IMR-90 (cell line): ENCODE results near the gene GALNT7. TPM values are rescaled to one million over a fixed set of nuclear protein-coding genes. Genes with fewer than 3 reads are reported as not detected.

Experiments
- ATAC-seq: fragments of 200-7000 bp; cut with Tn5 transposase; 2 replicates; pipeline ENCODE4 v1.9.1; 2020; ENCODE audit warnings: low read depth, mild to moderate bottlenecking, moderate library complexity
- BruUV-seq: library from RNA; stranded (reverse); fragments of 400-500 nt; replicated peaks from 2 replicates; lab custom pipeline; 2021; lab: Mats Ljungman, UMichigan
- CTCF ChIA-PET: fragments of 300-600 bp; formaldehyde crosslinking; extraction: SDS; loops from one replicate; lab custom pipeline; 2021; ENCODE audit warnings: antibody characterized with exemption; lab: Yijun Ruan, JAX
- POLR2A ChIA-PET: fragments of 300-600 bp; sonication (Branson Sonifier 250); formaldehyde crosslinking; loops from one replicate; lab custom pipeline; 2022; ENCODE audit warnings: antibody characterized with exemption; ENCODE audit not compliant: unreplicated experiment; lab: Charles Lee
- DNase-seq: peaks from one replicate; pipeline ENCODE4 v3.0.0; 2013
- H2AFZ ChIP-seq: replicated peaks from 2 replicates; pipeline ENCODE3; 2013; ENCODE audit warnings: low read length, mild to moderate bottlenecking; ENCODE audit not compliant: poor library complexity
- H2AK5ac ChIP-seq: 2 replicates; pipeline ENCODE4 v1.6.1; 2013; ENCODE audit warnings: low read depth, low read length, inconsistent platforms
- H2AK9ac ChIP-seq: replicated peaks from 2 replicates; pipeline ENCODE3; 2013; ENCODE audit warnings: mild to moderate bottlenecking, low read depth, low read length, moderate library complexity; ENCODE audit not compliant: poor library complexity
- H2BK120ac ChIP-seq: 2 replicates; pipeline ENCODE4 v1.6.1; 2013; ENCODE audit warnings: low read depth, low read length, inconsistent platforms
- H2BK15ac ChIP-seq: 3 replicates; pipeline ENCODE4 v1.6.1; 2013; ENCODE audit warnings: low read depth, low read length, inconsistent platforms
- H2BK20ac ChIP-seq: 2 replicates; pipeline ENCODE4 v1.6.1; 2013; ENCODE audit warnings: low read depth, mild to moderate bottlenecking, inconsistent platforms, low read length, moderate library complexity
- H2BK5ac ChIP-seq: 2 replicates; pipeline ENCODE4 v1.6.1; 2013; ENCODE audit warnings: mild to moderate bottlenecking, low read depth, low read length, inconsistent platforms; ENCODE audit not compliant: poor library complexity, severe bottlenecking
- H3K14ac ChIP-seq: replicated peaks from 2 replicates; pipeline ENCODE4 v1.6.1; 2013; ENCODE audit warnings: low read depth, low read length, inconsistent platforms
- H3K18ac ChIP-seq: 2 replicates; pipeline ENCODE4 v1.6.1; 2013; ENCODE audit warnings: low read depth, low read length, control low read depth
- H3K23ac ChIP-seq: 2 replicates; pipeline ENCODE4 v1.6.1; 2013; ENCODE audit warnings: low read depth, low read length, inconsistent platforms
- H3K27ac ChIP-seq: 2 replicates; pipeline ENCODE4 v1.5.1; 2013; ENCODE audit warnings: mild to moderate bottlenecking, control low read depth, low read length; ENCODE audit not compliant: insufficient read depth
- H3K27me3 ChIP-seq: 2 replicates; pipeline ENCODE4 v1.6.1; 2013; ENCODE audit warnings: low read length; ENCODE audit not compliant: control insufficient read depth, insufficient read depth
- H3K36me3 ChIP-seq: 2 replicates; pipeline ENCODE4 v1.6.1; 2013; ENCODE audit warnings: low read length, mixed read lengths; ENCODE audit not compliant: control insufficient read depth, insufficient read depth
- H3K4ac ChIP-seq: 2 replicates; pipeline ENCODE4 v1.6.1; 2013; ENCODE audit warnings: low read depth, low read length, inconsistent platforms
- H3K4me1 ChIP-seq: 2 replicates; pipeline ENCODE4 v1.6.1; 2013; ENCODE audit warnings: low read length, mixed read lengths; ENCODE audit not compliant: control insufficient read depth, insufficient read depth
- H3K4me2 ChIP-seq: 2 replicates; pipeline ENCODE4 v1.6.1; 2013; ENCODE audit warnings: low read depth, mild to moderate bottlenecking, control low read depth, low read length, moderate library complexity
- H3K4me3 ChIP-seq: 2 replicates; pipeline ENCODE4 v1.5.1; 2013; ENCODE audit warnings: low read depth, mild to moderate bottlenecking, control low read depth, low read length, moderate library complexity; ENCODE audit not compliant: insufficient read depth
- H3K56ac ChIP-seq: 2 replicates; pipeline ENCODE4 v1.6.1; 2013; ENCODE audit warnings: low read length, inconsistent platforms; ENCODE audit not compliant: insufficient read depth; ENCODE audit errors: extremely low read depth
- H3K79me1 ChIP-seq, 2 experiments: 2 replicates each; pipeline ENCODE4 v1.6.1; 2013; ENCODE audit warnings: low read length in 2 of 2, inconsistent platforms in 1 of 2, low read depth in 1 of 2
- H3K9ac ChIP-seq: 2 replicates; pipeline ENCODE4 v1.6.1; 2013; ENCODE audit warnings: low read depth, low read length, control low read depth
- H3K9me1 ChIP-seq: 2 replicates; pipeline ENCODE4 v1.6.1; 2013; ENCODE audit warnings: low read length, inconsistent platforms; ENCODE audit not compliant: insufficient read depth
- H3K9me3 ChIP-seq: 2 replicates; pipeline ENCODE4 v1.6.1; 2013; ENCODE audit warnings: low read length; ENCODE audit not compliant: control insufficient read depth, insufficient read depth
- H4K20me1 ChIP-seq: 2 replicates; pipeline ENCODE4 v1.6.1; 2013; ENCODE audit warnings: low read length, inconsistent platforms; ENCODE audit not compliant: insufficient read depth
- H4K5ac ChIP-seq: 2 replicates; pipeline ENCODE4 v1.6.1; 2013; ENCODE audit warnings: mild to moderate bottlenecking, low read depth, low read length, control low read depth
- H4K8ac ChIP-seq, 2 experiments: 2 replicates each; pipeline ENCODE4 v1.6.1; 2013; ENCODE audit warnings: low read depth in 2 of 2, low read length in 2 of 2, control low read depth in 1 of 2, inconsistent platforms in 1 of 2
- H4K91ac ChIP-seq: 2 replicates; pipeline ENCODE4 v1.6.1; 2013; ENCODE audit warnings: low read depth, low read length, inconsistent platforms; ENCODE audit not compliant: insufficient read depth
- CHD1 ChIP-seq: IDR thresholded peaks from 2 replicates; pipeline ENCODE4 v1.6.1; 2012; ENCODE audit warnings: low read depth, low read length, improper control_type of control experiment
- CTCF ChIP-seq: conservative IDR thresholded peaks from 2 replicates; pipeline ENCODE4 v1.5.1; 2012; ENCODE audit warnings: mild to moderate bottlenecking, low read depth, low read length, improper control_type of control experiment
- FOS ChIP-seq: fragments of 150-350 bp; IDR thresholded peaks from 2 replicates; pipeline ENCODE4 v1.6.1; 2016; ENCODE audit warnings: low read depth, low read length
- MAZ ChIP-seq: IDR thresholded peaks from 2 replicates; pipeline ENCODE4 v1.6.1; 2012; ENCODE audit warnings: low read depth, mild to moderate bottlenecking, low read length, improper control_type of control experiment, moderate library complexity, borderline replicate concordance
- NFE2L2 ChIP-seq: fragments of 150-350 bp; IDR thresholded peaks from 2 replicates; pipeline ENCODE4 v1.6.1; 2016; ENCODE audit warnings: low read depth, mild to moderate bottlenecking, low read length
- SMC3 ChIP-seq: fragments of 150-350 bp; IDR thresholded peaks from 2 replicates; pipeline ENCODE4 v1.6.1; 2016; ENCODE audit warnings: low read depth, mild to moderate bottlenecking, antibody characterized with exemption, low read length, moderate library complexity
- USF2 ChIP-seq: fragments of 150-350 bp; IDR thresholded peaks from 2 replicates; pipeline ENCODE4 v1.6.1; 2017; ENCODE audit warnings: mild to moderate bottlenecking, antibody characterized with exemption, low read length, low read depth
- WGBS, 2 experiments: methylation state at CpG; one replicate each; pipeline versions ENCODE4 v1.1.5 to v1.1.7; 2013; ENCODE audit warnings: missing lambda C conversion rate in 2 of 2; ENCODE audit not compliant: insufficient read length in 1 of 2; ENCODE audit errors: extremely low coverage in 2 of 2; 5-methylcytosine and 5-hydroxymethylcytosine counted together
- dilution Hi-C: fragments of 300-500 bp; cut with HindIII; formaldehyde crosslinking; loops from one replicate; pipeline ENCODE4 v1.14.3; 2018; ENCODE audit warnings: low sequenced_read_pairs; ENCODE audit not compliant: unreplicated experiment
- in situ Hi-C: fragments of 300-500 bp; cut with MboI; formaldehyde crosslinking; loops from 3 replicates; pipeline ENCODE4 v1.14.3; 2019; ENCODE audit warnings: low sequenced_read_pairs, inconsistent platforms, mixed read lengths
- intact Hi-C: fragments of 100-400 bp; cut with micrococcal nuclease; formaldehyde crosslinking; loops from 2 replicates; pipeline ENCODE4 v1.10.0; 2022
- polyA plus RNA-seq, 3 experiments: library from polyadenylated mRNA; depleted of rRNA; stranded (reverse); fragments of >200 nt; gene quantifications; 2 replicates each; pipeline ENCODE4 v1.2.3, GENCODE V29; 2012; ENCODE audit warnings: low replicate concordance in 1 of 3
- total RNA-seq: library from RNA; depleted of rRNA; stranded (reverse); fragments of >200 nt; gene quantifications from 2 replicates; pipeline ENCODE4 v1.2.3, GENCODE V29; 2012

Gene GALNT7
- total and polyA plus RNA-seq, 2 of the 4 experiments (the other 2 are of a cell fraction) = 19.1 to 31.2 TPM

DNA sequence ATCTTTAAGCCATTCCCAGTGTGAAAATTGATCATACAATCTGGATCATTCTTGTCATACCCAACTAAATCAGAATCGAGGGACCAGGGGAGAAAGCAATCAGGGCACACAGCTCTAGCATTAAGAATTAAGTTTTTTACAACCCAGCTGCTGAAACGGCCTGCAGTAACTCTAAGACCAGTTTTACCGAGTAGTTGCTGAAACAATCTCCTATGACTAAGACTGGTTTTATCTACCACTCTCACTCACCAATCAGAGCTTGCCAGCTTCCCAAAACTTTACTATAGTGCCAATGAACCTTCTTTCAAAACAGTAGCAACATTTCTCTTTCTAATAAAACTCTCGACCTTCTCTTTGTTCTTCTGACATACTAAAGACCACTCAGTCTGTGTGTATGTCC is 199.3 kb downstream of the GALNT7 start:
- CTCF ChIA-PET = interaction anchor here (1.3 kb wide), 1 partner anchor 11 kb away, joined by 3 read pairs; no protein-coding TSS in a partner anchor

More for the DNA sequence above, 199.3 kb downstream of the GALNT7 start:
- Histone ChIP-seq H3K18ac (no peak overlapping the region), H3K9me1 (0 out of 2 replicates have a peak, but pooled peaks cover 5% of the 10 kb centered on the region), H2BK15ac (no peak overlapping the region), H3K9ac (no peak overlapping the region), H3K4ac (no peak overlapping the region), H4K5ac (no peak overlapping the region), H3K36me3 (no peaks in the 10 kb centered on the region), H3K14ac (no peak overlapping the region), H2AFZ (no peak overlapping the region), H3K27me3 (no peaks in the 10 kb centered on the region), H3K23ac (no peak overlapping the region), H2BK5ac (no peak overlapping the region), H3K4me1 (no peaks in the 10 kb centered on the region; the same call in 1 of the 2 replicates), H3K27ac (no peak overlapping the region), H3K79me1 (peaks cover 0 to 5% of the 10 kb centered on the region in 2 experiments; a peak in 1 of 4 replicates), H4K8ac (peak overlapping the region in 1 of 2 experiments; percentile 41; a peak in 1 of 4 replicates), H4K20me1 (no peaks in the 10 kb centered on the region), H2AK5ac (no peak overlapping the region), H3K9me3 (no peaks in the 10 kb centered on the region), H4K91ac (no peak overlapping the region), H3K4me2 (peak overlapping the region; percentile 47; the same call in 1 of the 2 replicates), H2BK120ac (no peak overlapping the region), H3K4me3 (no peak overlapping the region), H2BK20ac (no peak overlapping the region), H2AK9ac (no peak overlapping the region), H3K56ac (no peak overlapping the region)
- ATAC-seq (no peak), DNase-seq (peak; percentile 27)
- POLR2A ChIA-PET = no interaction called here
- TF ChIP-seq NFE2L2 (no peak), CHD1 (no peak), FOS (no peak), CTCF (no peak), USF2 (no peak), MAZ (no peak), SMC3 (no peak)
- dilution Hi-C loops = no loop called here
- no TSS peak for BruUV-seq
- WGBS, 2 experiments = 20% methylated on average over 1 of the region's 4 CpGs; no CpG with 5 or more reads in 1 of the 2 experiments
- intact Hi-C loops = no loop called here
- in situ Hi-C loops = no loop called here
